Sigmoid colon (tissue), 7 donors: ENCODE measurements around the gene ILKAP. TPM values are rescaled to one million over a fixed set of nuclear protein-coding genes. Genes with fewer than 3 reads are reported as not detected.

Source experiments
- DNase-seq: peaks from one replicate; pipeline ENCODE4 v3.0.0-alpha.2; 2019
- H3K27ac ChIP-seq, 4 donors: fragments of 200-600 bp; sonication (generic); one replicate each; pipeline ENCODE4 v1.5.1; 2016 to 2019; ENCODE audit warnings: mild to moderate bottlenecking in 1 of 4
- H3K27me3 ChIP-seq, 3 donors: fragments of 200-600 bp; sonication (generic); one replicate each; pipeline ENCODE4 v1.5.1; 2019; ENCODE audit warnings: mild to moderate bottlenecking in 1 of 3
- H3K36me3 ChIP-seq, 4 donors: fragments of 200-600 bp; sonication (generic); one replicate each; pipeline ENCODE4 v1.5.1; 2016 to 2019
- H3K4me1 ChIP-seq, 4 donors: fragments of 200-600 bp; sonication (generic); one replicate each; pipeline ENCODE4 v1.5.1; 2017 to 2019
- H3K4me3 ChIP-seq, 4 donors: fragments of 200-600 bp; sonication (generic); one replicate each; pipeline ENCODE4 v1.5.1; 2017 to 2019; ENCODE audit warnings: mild to moderate bottlenecking in 2 of 4, moderate library complexity in 1 of 4
- H3K9me3 ChIP-seq, 4 donors: fragments of 200-600 bp in 3 of 4; sonication (generic) in 3 of 4; one replicate each; pipeline versions ENCODE4 v1.5.1 to v1.6.1; 2013 to 2019
- EP300 ChIP-seq, 4 donors: sonication (generic); formaldehyde crosslinking; IDR thresholded peaks; one replicate each; pipeline ENCODE4 v1.6.1; 2017; ENCODE audit warnings: antibody characterized with exemption in 4 of 4
- POLR2A ChIP-seq, 2 donors: fragments of 450-650 bp; IDR thresholded peaks; one replicate each; pipeline ENCODE4 v1.6.1; 2016; ENCODE audit warnings: antibody characterized with exemption in 2 of 2, mild to moderate bottlenecking in 2 of 2, moderate library complexity in 2 of 2
- POLR2AphosphoS5 ChIP-seq, 4 donors: sonication (generic); formaldehyde crosslinking; IDR thresholded peaks; one replicate each; pipeline ENCODE4 v1.6.1; 2017; ENCODE audit warnings: antibody characterized with exemption in 4 of 4
- WGBS, 2 donors: extraction: QIAGEN DNeasy Blood & Tissue Kit; methylation state at CpG; one replicate each; pipeline ENCODE4 v1.1.7; 2013; 5-methylcytosine and 5-hydroxymethylcytosine counted together
- intact Hi-C: fragments of 100-400 bp; cut with DNase I; formaldehyde crosslinking; loops from one replicate; pipeline ENCODE4 v1.15.1; 2023
- polyA plus RNA-seq, 3 donors: library from polyadenylated mRNA; stranded (reverse); fragments of 200-250 nt; gene quantifications; one replicate each; pipeline ENCODE4 v1.2.3, GENCODE V29; 2013
- total RNA-seq, 4 donors: library from RNA; depleted of rRNA; stranded (reverse); fragments of >200 nt; gene quantifications; one replicate each; pipeline ENCODE4 v1.1.0, GENCODE V29; 2016
- TF ChIP-seq, protein P1 (sequence below), 4 experiments: fragments of 450-650 bp in 3 of 4; fragments of 200-600 bp in 1 of 4; IDR thresholded peaks; one replicate each; pipeline ENCODE4 v1.5.1; 2016 to 2019; ENCODE audit warnings: antibody characterized with exemption in 4 of 4, mild to moderate bottlenecking in 3 of 4, moderate library complexity in 2 of 4
- donor health status: healthy with polysubstance abuse.
- donor health status: Bipolar disorder and iron deficiency.
- donor health status: healthy.

ILKAP gene
- total and polyA plus RNA-seq, 7 donors, result 26.4 to 57.3 (median 40.6) TPM

DNA sequence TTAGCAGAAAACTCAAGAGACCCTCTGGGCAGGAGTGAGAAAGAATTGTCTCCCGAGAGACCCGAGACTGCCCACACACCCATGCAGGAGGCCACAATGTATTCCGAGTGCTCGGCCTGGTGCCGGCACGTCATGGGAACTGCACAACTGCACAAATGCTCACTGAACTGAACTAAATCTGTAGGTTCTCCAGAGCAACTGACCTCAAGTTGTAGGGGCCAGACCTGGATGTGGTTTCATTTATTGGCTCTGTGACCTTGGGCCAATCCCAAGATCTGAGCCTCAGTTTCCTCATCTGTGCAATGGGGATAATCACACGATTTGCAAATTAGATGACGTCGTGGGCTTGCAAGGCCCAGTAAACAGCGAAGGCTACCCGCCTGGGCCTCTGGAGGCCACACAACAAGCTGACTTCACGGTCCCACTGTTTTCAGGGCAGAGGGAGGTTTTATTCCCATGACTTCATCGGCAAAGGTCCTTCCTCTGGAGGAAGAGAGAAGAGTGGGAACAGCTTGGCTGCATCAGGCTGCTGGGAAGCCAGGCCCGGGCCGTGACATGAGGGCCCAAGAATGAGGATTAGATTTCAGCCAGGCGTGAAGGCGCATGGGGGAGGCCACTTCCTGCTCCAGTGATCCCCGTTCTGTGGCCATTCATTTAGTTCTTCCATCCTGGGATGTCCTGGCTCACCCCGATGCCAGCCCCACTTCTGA is 48.3 kb downstream of the ILKAP start:
- 84 to 88% methylated on average over 19 of the region's 19 CpGs for WGBS, 2 donors
- Histone ChIP-seq H3K4me1 (peaks cover 0 to 16% (median 13%) of the 10 kb centered on the region in 4 donors), H3K4me3 (no peak overlapping the region), H3K27me3 (peaks cover 8 to 22% (median 17%) of the 10 kb centered on the region in 3 donors), H3K27ac (peak overlapping the region in 3 of 4 donors; percentile 21 to 45 (median 25)), H3K9me3 (no peaks in the 10 kb centered on the region), H3K36me3 (no peaks in the 10 kb centered on the region)
- TF ChIP-seq, protein P1, sequence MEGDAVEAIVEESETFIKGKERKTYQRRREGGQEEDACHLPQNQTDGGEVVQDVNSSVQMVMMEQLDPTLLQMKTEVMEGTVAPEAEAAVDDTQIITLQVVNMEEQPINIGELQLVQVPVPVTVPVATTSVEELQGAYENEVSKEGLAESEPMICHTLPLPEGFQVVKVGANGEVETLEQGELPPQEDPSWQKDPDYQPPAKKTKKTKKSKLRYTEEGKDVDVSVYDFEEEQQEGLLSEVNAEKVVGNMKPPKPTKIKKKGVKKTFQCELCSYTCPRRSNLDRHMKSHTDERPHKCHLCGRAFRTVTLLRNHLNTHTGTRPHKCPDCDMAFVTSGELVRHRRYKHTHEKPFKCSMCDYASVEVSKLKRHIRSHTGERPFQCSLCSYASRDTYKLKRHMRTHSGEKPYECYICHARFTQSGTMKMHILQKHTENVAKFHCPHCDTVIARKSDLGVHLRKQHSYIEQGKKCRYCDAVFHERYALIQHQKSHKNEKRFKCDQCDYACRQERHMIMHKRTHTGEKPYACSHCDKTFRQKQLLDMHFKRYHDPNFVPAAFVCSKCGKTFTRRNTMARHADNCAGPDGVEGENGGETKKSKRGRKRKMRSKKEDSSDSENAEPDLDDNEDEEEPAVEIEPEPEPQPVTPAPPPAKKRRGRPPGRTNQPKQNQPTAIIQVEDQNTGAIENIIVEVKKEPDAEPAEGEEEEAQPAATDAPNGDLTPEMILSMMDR (IDR thresholded peaks at IDR 0.05), result no peak
- TF ChIP-seq POLR2AphosphoS5 (IDR thresholded peaks at IDR 0.05) (peak in 2 of 4 donors; percentile 14 to 52), EP300 (IDR thresholded peaks at IDR 0.05) (no peak), POLR2A (IDR thresholded peaks at IDR 0.05) (no peak)
- DNase-seq, result no peak
- intact Hi-C loops, result no loop called here

DNA sequence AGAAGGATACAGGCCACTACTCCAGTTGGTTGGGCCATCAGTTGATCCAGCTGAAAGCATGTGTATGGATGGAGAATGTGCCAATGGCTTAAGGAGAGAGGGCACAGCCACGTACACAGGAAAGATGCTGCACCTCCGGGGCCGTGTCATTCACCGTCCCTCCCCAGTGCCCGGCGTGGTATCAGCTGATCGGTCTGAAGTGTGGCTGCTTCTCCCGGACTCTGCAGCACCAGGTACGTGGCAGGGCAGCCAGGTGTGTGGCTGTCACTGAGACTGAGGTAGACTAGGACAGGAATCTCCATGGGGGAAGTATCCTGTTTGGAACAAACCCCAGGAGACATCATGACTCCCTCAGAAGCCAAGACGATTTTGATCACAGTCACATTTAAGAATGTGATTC is 48.9 kb downstream of the ILKAP start:
- no peak overlapping the region for H3K27ac ChIP-seq
- H3K9me3 ChIP-seq, result no peaks in the 10 kb centered on the region
- no peak overlapping the region for H3K4me3 ChIP-seq
- no peaks in the 10 kb centered on the region for H3K36me3 ChIP-seq
- H3K27me3 ChIP-seq, result peaks cover 5 to 15% (median 10%) of the 10 kb centered on the region in 3 donors
- WGBS, 2 donors, result 92 to 94% methylated on average over 10 of the region's 10 CpGs
- H3K4me1 ChIP-seq, result peaks cover 0 to 15% (median 11%) of the 10 kb centered on the region in 4 donors
- intact Hi-C loops, result no loop called here
- no peak for DNase-seq
- TF ChIP-seq, protein P1 (IDR thresholded peaks at IDR 0.05), result no peak
- TF ChIP-seq EP300 (IDR thresholded peaks at IDR 0.05) (no peak), POLR2AphosphoS5 (IDR thresholded peaks at IDR 0.05) (no peak), POLR2A (IDR thresholded peaks at IDR 0.05) (no peak)

GRCh38 chr2:238152771-238153688 is 50.5 kb downstream of the ILKAP start:
- Histone ChIP-seq H3K27ac (no peak overlapping the region), H3K27me3 (peaks cover 0 to 2% (median 0%) of the 10 kb centered on the region in 3 donors), H3K36me3 (no peaks in the 10 kb centered on the region), H3K4me1 (no peaks in the 10 kb centered on the region), H3K4me3 (no peak overlapping the region), H3K9me3 (no peaks in the 10 kb centered on the region)
- TF ChIP-seq POLR2A (IDR thresholded peaks at IDR 0.05), result no peak
- TF ChIP-seq POLR2AphosphoS5 (IDR thresholded peaks at IDR 0.05), result no peak
- TF ChIP-seq, protein P1 (IDR thresholded peaks at IDR 0.05), result no peak
- TF ChIP-seq EP300 (IDR thresholded peaks at IDR 0.05), result no peak
- WGBS, 2 donors, result 81 to 82% methylated on average over 22 of the region's 22 CpGs
- DNase-seq, result no peak
- intact Hi-C loops, result no loop called here

- TF ChIP-seq, protein P1 (IDR thresholded peaks at IDR 0.05), result no peak
- TF ChIP-seq POLR2A (IDR thresholded peaks at IDR 0.05) (no peak), EP300 (IDR thresholded peaks at IDR 0.05) (no peak)
- H3K4me3 ChIP-seq, result no peak overlapping the region
- H3K36me3 ChIP-seq, result no peaks in the 10 kb centered on the region
- no peaks in the 10 kb centered on the region for H3K4me1 ChIP-seq
- H3K27me3 ChIP-seq, result no peaks in the 10 kb centered on the region
- DNase-seq, result no peak
- intact Hi-C loops, result no loop called here
- no peaks in the 10 kb centered on the region for H3K9me3 ChIP-seq
- WGBS, 2 donors, result 80 to 88% methylated on average over 16 of the region's 16 CpGs
- H3K27ac ChIP-seq, result no peak overlapping the region
Observed at GRCh38 chr2:238151628-238152235, 51.8 kb downstream of the ILKAP start.
